K562 (cell line): Measurements from ENCODE around the gene SEPTIN8. TPM values are rescaled to one million over a fixed set of nuclear protein-coding genes. Genes with fewer than 3 reads are reported as not detected.

ENCODE experiments used
- BACH1 ChIP-seq: fragments of 200-800 bp; sonication (Bioruptor generic); IDR thresholded peaks from 2 replicates; pipeline ENCODE4 v1.6.1; 2016; ENCODE audit warnings: missing genetic modification characterization, missing compliant biosample characterization
- CBFA2T2 ChIP-seq: fragments of 450-650 bp; conservative IDR thresholded peaks from 2 replicates; pipeline ENCODE4 v1.6.1; 2017; ENCODE audit warnings: mild to moderate bottlenecking
- GATAD2A ChIP-seq: fragments of 450-650 bp; IDR thresholded peaks from 2 replicates; pipeline ENCODE4 v1.6.1; 2017
- GTF3C2 ChIP-seq: IDR thresholded peaks from 3 replicates; pipeline ENCODE4 v1.6.1; 2011; ENCODE audit warnings: borderline replicate concordance, mild to moderate bottlenecking, moderate library complexity; ENCODE audit not compliant: insufficient read length; ENCODE audit errors: extremely low read depth
- HNRNPK ChIP-seq: fragments of 200-400 bp; formaldehyde crosslinking; IDR thresholded peaks from one replicate; pipeline ENCODE4 v1.6.1; 2018; ENCODE audit warnings: mild to moderate bottlenecking, low read depth, low read length; ENCODE audit not compliant: poor library complexity, severe bottlenecking
- HNRNPLL ChIP-seq: fragments of 200-400 bp; formaldehyde crosslinking; IDR thresholded peaks from 2 replicates; pipeline ENCODE4 v1.6.1; 2017; ENCODE audit warnings: low read length, low read depth, mild to moderate bottlenecking; ENCODE audit not compliant: poor library complexity, severe bottlenecking
- HSF4 ChIP-seq: fragments of 250-450 bp; sonication (Bioruptor Pico); IDR thresholded peaks from 2 replicates; pipeline ENCODE4 v2.1.2; 2022; ENCODE audit warnings: mild to moderate bottlenecking, moderate library complexity, borderline replicate concordance
- ID3 ChIP-seq, 2 experiments: fragments of 250-450 bp in 1 of 2; fragments of 450-650 bp in 1 of 2; sonication (Bioruptor Pico) in 1 of 2; IDR thresholded peaks; 2 replicates each; pipeline versions ENCODE4 v1.6.1 to v1.8.0; 2016 to 2021; ENCODE audit warnings: mild to moderate bottlenecking in 2 of 2, moderate library complexity in 2 of 2, missing compliant biosample characterization in 1 of 2, missing genetic modification characterization in 1 of 2
- JUNB ChIP-seq: fragments of 450-650 bp; formaldehyde crosslinking; conservative IDR thresholded peaks from 2 replicates; pipeline ENCODE4 v1.4.0; 2020; ENCODE audit warnings: mild to moderate bottlenecking
- KLF13 ChIP-seq: fragments of 450-650 bp; IDR thresholded peaks from 2 replicates; pipeline ENCODE4 v1.6.1; 2016; ENCODE audit warnings: missing genetic modification characterization, low read depth, mild to moderate bottlenecking, missing compliant biosample characterization, moderate library complexity, borderline replicate concordance
- NRF1 ChIP-seq, 2 experiments: fragments of 450-650 bp; IDR thresholded peaks in 1 of 2; conservative IDR thresholded peaks in 1 of 2; 2 replicates each; pipeline ENCODE4 v1.6.1; 2014; ENCODE audit warnings: mild to moderate bottlenecking in 2 of 2
- PHF8 ChIP-seq: fragments of 200-600 bp; sonication (generic); IDR thresholded peaks from 2 replicates; pipeline ENCODE4 v1.6.1; 2012; ENCODE audit warnings: mixed run types, mild to moderate bottlenecking, inconsistent platforms, low read length, moderate library complexity, borderline replicate concordance
- POLR2AphosphoS5 ChIP-seq: IDR thresholded peaks from 2 replicates; pipeline ENCODE4 v1.6.1; 2011; ENCODE audit warnings: mild to moderate bottlenecking, low read depth, low read length, moderate library complexity; ENCODE audit not compliant: control insufficient read depth, insufficient read depth
- RAD51 ChIP-seq: fragments of 450-650 bp; IDR thresholded peaks from 2 replicates; pipeline ENCODE4 v1.7.1; 2016; ENCODE audit warnings: low read depth, mild to moderate bottlenecking, borderline replicate concordance
- THRA ChIP-seq: fragments of 450-650 bp; IDR thresholded peaks from 2 replicates; pipeline ENCODE4 v1.6.1; 2017; ENCODE audit warnings: mild to moderate bottlenecking, moderate library complexity
- U2AF1 ChIP-seq: fragments of 200-400 bp; formaldehyde crosslinking; optimal IDR thresholded peaks from 2 replicates; pipeline ENCODE3; 2017; ENCODE audit warnings: mild to moderate bottlenecking, low read depth, low read length, moderate library complexity
- ZNF146 ChIP-seq: IDR thresholded peaks from one replicate; pipeline ENCODE4 v1.6.1; 2018; ENCODE audit warnings: missing compliant biosample characterization; ENCODE audit not compliant: unreplicated experiment
- ZNF263 ChIP-seq: sonication (generic); formaldehyde crosslinking; IDR thresholded peaks from 2 replicates; pipeline ENCODE4 v1.8.0; 2022; ENCODE audit warnings: mild to moderate bottlenecking, missing genetic modification reagents, borderline replicate concordance
- ZNF644 ChIP-seq: fragments of 200-800 bp; sonication (Bioruptor generic); IDR thresholded peaks from 2 replicates; pipeline ENCODE4 v1.6.1; 2016; ENCODE audit warnings: low read depth, missing genetic modification characterization, missing compliant biosample characterization
- polyA plus RNA-seq, 8 experiments: library from polyadenylated mRNA; depleted of rRNA in 4 of 8; stranded (reverse) in 5 of 8; unstranded in 3 of 8; fragments of >200 nt; fragmentation: Nextera tagmentation in 2 of 8; fragmentation: Illumina TruSeq in 1 of 8; extraction: Ambion mirVana in 2 of 8; extraction: Trizol in 1 of 8; gene quantifications; 2 replicates each; pipeline versions ENCODE4 v1.2.1 to v1.2.3, GENCODE V29; 2011 to 2014; ENCODE audit warnings: inconsistent platforms in 1 of 8, missing spikeins in 1 of 8
- total RNA-seq, 7 experiments: library from RNA; depleted of rRNA in 6 of 7; stranded (reverse); fragments of >200 nt in 6 of 7; fragmentation: Illumina TruSeq in 2 of 7; extraction: Trizol in 2 of 7; gene quantifications; 2 replicates each; pipeline versions ENCODE4 v1.2.1 to v1.2.3, GENCODE V29; 2011 to 2021; ENCODE audit warnings: low replicate concordance in 1 of 7
- TF ChIP-seq, protein P1 (sequence below): sonication (generic); formaldehyde crosslinking; IDR thresholded peaks from 2 replicates; pipeline ENCODE4 v1.8.1; 2023; ENCODE audit warnings: mild to moderate bottlenecking, missing genetic modification reagents

Gene SEPTIN8
- total and polyA plus RNA-seq, 9 of the 15 experiments (the other 6 are each of a cell fraction or from before 2014, with no cell fraction given) = 19.3 to 142 (median 101) TPM

DNA sequence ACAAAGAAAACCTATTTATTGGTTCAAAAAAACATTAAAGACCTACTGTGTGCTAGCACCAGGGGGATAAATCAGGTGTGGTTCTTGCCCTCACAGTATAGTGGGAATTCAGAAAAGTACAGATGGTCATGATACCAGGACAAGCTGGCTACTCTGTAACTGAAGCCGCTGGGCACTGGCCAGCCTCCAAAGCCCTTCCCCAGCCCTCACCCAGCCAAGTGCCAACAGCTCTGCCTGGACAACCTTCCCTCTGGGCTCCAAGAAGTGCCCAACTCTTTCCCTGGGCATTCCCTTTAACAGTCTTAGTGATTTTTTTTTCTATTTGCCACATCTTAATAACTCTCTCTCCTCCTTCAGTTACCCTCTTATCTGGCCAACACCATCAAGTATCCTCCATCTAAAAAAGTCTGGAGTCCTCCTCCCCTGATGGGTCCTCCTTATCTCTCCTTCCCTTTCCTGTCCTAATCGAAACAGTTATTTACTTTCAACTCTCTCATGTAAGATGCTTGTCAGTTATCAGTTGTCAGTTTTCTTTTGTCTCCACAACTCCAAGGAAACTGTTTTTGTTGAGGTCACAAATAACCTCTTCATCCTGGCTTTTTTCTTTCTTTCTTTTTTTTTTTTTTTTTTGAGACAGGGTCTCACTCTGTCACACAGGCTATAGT, 13.3 kb upstream of the SEPTIN8 start (continued):
- TF ChIP-seq HNRNPLL = no peak
- no peak for TF ChIP-seq BACH1 (tag)
- TF ChIP-seq CBFA2T2 = peak; percentile 66
- TF ChIP-seq KLF13 (tag) = no peak
- peak; percentile 61; the same call in 1 of the 2 replicates for TF ChIP-seq ZNF263
- no peak for TF ChIP-seq ZNF146 (CRISPR knock-in tag)
- no peak for TF ChIP-seq POLR2AphosphoS5
- TF ChIP-seq GTF3C2 = no peak
- no peak for TF ChIP-seq THRA
- TF ChIP-seq RAD51 = no peak
- no peak for TF ChIP-seq ID3 (CRISPR knock-in tag; IDR thresholded peaks at IDR 0.05)
- TF ChIP-seq ID3 (tag; IDR thresholded peaks at IDR 0.05) = no peak
- TF ChIP-seq HNRNPK = no peak
- no peak for TF ChIP-seq ZNF644 (tag)
- no peak for TF ChIP-seq NRF1 (conservative IDR thresholded peaks at IDR 0.05 in 1 of 2, IDR thresholded peaks at IDR 0.05 in 1 of 2)
- TF ChIP-seq, protein P1, sequence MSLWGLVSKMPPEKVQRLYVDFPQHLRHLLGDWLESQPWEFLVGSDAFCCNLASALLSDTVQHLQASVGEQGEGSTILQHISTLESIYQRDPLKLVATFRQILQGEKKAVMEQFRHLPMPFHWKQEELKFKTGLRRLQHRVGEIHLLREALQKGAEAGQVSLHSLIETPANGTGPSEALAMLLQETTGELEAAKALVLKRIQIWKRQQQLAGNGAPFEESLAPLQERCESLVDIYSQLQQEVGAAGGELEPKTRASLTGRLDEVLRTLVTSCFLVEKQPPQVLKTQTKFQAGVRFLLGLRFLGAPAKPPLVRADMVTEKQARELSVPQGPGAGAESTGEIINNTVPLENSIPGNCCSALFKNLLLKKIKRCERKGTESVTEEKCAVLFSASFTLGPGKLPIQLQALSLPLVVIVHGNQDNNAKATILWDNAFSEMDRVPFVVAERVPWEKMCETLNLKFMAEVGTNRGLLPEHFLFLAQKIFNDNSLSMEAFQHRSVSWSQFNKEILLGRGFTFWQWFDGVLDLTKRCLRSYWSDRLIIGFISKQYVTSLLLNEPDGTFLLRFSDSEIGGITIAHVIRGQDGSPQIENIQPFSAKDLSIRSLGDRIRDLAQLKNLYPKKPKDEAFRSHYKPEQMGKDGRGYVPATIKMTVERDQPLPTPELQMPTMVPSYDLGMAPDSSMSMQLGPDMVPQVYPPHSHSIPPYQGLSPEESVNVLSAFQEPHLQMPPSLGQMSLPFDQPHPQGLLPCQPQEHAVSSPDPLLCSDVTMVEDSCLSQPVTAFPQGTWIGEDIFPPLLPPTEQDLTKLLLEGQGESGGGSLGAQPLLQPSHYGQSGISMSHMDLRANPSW (CRISPR knock-in tag) = no peak
- TF ChIP-seq GATAD2A = peak; percentile 93
- no peak for TF ChIP-seq PHF8
- TF ChIP-seq HSF4 (CRISPR knock-in tag) = no peak
- TF ChIP-seq U2AF1 = no peak
- TF ChIP-seq JUNB (CRISPR knock-in tag) = no peak
